Right renal pelvis (tissue), 4 donors: ENCODE results near the gene FUBP1. TPM values are rescaled to one million over a fixed set of nuclear protein-coding genes. Genes with fewer than 3 reads are reported as not detected.
"Not testable (repeated sequence)": the region's sequence is repeated elsewhere in the genome, so short reads cannot be mapped to it uniquely, and the experiment has no call there.

ENCODE experiments used
- DNase-seq, 4 donors: peaks; one replicate each; pipeline ENCODE4 v3.0.0-alpha.2; 2013; ENCODE audit warnings: low read depth in 4 of 4, low spot score in 3 of 4, missing footprints in 1 of 4
- polyA plus RNA-seq, 4 donors: library from polyadenylated mRNA; unstranded; fragments of 120-200 nt; gene quantifications; one replicate each; pipeline ENCODE4 v1.2.1, GENCODE V29; 2013; ENCODE audit not compliant: insufficient read length in 4 of 4

The FUBP1 gene, protein sequence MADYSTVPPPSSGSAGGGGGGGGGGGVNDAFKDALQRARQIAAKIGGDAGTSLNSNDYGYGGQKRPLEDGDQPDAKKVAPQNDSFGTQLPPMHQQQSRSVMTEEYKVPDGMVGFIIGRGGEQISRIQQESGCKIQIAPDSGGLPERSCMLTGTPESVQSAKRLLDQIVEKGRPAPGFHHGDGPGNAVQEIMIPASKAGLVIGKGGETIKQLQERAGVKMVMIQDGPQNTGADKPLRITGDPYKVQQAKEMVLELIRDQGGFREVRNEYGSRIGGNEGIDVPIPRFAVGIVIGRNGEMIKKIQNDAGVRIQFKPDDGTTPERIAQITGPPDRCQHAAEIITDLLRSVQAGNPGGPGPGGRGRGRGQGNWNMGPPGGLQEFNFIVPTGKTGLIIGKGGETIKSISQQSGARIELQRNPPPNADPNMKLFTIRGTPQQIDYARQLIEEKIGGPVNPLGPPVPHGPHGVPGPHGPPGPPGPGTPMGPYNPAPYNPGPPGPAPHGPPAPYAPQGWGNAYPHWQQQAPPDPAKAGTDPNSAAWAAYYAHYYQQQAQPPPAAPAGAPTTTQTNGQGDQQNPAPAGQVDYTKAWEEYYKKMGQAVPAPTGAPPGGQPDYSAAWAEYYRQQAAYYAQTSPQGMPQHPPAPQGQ
- 100 to 1,000 TPM; 273 to 349 (median 347) TPM for polyA plus RNA-seq

DNA sequence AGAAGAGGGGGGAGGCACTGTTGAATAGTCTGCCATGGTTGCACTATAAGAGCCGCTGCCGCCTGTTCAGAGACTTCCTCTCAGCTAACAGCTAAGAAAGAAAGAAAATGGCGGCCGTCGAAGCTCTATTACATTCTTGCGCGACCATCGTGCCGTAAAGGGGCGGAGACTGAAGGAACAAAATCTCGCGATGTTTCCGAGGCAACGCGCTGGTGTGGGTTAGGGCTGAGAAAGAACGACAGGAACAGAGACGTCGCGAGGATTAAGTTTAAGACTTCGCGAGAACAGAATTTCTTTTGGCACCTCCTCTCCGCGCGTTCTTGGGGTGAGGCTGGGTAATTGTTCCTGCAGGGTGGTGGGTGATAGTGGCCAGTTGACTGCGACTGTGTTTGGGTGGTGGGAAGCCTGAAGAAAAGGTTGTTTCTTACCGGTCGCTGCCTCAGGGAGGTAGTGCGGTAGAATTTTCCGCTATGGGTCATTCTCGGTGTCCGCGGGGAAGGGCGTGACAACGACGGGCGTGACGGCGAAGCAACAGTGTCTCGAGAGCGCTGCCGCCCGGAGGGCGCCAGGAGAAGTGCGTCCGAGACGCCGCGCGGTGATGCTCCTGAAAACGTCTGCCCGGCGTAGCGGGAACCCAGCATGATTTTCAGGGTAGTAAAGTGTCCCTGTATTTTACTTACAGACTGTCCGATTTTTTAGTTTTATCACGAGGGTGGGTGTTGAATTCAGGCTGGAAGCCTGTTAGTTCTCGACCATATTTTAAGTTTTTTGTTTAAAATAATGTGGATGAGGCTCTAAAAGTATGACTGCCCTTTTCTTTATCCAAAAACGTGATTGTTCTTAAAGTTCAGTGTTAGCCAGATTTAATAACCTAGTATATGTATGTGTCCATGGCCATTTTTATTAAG lies at the start of gene FUBP1:
Gene FUBP1 (minus strand): TSS at position 104 of the 908 bp plus-strand sequence. CDS start 68 bp downstream, at position 36.
- DNase-seq: peak; percentile 97 to 99 (median 99)

DNA sequence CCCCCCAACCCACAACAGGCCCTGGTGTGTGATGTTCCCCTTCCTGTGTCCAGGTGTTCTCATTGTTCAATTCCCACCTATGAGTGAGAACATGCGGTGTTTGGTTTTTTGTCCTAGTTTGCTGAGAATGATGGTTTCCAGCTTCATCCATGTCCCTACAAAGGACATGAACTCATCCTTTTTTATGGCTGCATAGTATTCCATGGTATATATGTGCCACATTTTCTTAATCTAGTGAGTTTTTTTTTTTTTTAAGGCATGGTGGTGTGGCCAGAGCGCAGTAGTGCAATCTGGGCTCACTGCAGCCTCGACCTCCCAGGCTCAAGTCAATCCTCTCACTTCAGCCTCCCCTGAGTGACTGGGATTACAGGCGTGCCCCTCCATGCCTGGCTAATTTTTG lies 42.3 kb upstream of the FUBP1 start:
- DNase-seq: not testable (repeated sequence)

- no peak for DNase-seq
Measured at GRCh38 chr1:78019024-78019423, 40.2 kb upstream of the FUBP1 start.

GRCh38 chr1:78015148-78015547 lies 36.3 kb upstream of the FUBP1 start:
- no peak for DNase-seq

GRCh38 chr1:78011050-78011449 lies 32.2 kb upstream of the FUBP1 start:
- DNase-seq: no peak

DNA sequence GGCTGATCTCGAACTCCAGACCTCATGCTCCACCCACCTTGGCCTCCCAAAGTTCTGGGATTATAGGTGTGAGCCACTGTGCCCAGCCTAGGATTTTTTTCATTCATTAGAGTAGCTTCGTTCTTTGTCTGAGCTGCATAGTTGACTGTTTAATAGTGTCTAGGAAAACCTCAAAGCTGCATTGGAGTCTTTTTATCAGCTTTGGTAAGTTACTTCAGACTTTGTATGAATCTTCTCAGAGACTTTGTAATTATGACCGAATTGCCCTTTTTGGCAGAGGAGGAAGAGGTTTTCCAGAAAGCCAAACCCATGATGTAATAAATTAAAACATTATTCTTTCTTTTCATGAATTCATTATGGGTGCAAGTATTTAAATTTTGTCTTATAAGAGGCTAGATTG lies 31.0 kb upstream of the FUBP1 start:
- DNase-seq: no peak

DNA sequence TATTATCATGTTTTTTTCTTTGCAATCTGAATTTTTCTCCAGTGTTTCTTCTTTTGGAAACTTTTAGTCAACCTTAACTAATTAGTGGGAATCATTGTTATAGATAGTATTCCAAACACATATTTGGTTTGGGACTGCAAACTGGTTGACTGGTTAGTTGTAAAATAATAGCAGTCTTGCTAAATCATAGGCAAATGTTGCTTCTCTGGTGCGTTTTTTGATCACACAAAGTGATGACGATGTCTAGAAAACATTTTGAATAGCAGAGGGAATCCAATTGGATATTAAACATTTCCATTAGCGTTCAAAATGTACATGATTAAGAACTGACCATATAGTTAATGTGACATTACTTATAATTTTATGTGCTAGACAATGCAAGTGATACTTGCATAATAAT lies 30.4 kb upstream of the FUBP1 start:
- no peak for DNase-seq

DNA sequence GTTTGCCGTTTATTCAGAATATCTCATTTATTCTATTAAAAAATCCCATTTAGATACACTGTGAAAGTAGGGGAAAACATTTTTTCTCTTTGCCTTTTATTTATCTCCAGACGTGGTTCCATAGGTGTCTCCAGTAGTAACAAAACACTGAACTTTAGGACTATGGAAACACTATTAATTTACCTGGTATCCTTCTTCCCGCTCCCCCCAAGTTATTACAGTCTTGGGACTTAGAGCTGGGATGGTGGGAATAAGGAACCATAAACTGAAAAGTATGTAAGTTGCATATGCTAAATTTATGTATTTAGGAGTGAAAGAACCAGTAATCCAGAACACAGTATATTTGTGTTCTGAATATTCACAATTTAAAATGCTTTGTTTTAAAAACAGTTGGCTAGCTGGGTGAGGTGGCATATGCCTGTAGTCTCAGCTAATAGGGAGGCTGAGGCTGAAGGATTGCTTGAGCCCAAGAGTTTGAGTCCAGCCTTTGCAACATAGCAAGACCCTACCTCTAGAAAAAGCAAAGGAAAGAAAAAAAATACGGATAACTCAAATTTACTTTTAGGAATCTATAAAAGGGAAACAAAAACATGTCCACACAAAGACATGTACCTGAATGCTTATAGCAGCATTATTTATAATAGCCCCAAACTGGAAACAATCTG lies 28.9 kb upstream of the FUBP1 start:
- no peak for DNase-seq

- DNase-seq: no peak
Measured at GRCh38 chr1:78006521-78006920, 27.6 kb upstream of the FUBP1 start.

GRCh38 chr1:78005755-78006154 lies 26.9 kb upstream of the FUBP1 start:
- peak; percentile 68 to 86 (median 82) for DNase-seq

- no peak for DNase-seq
Measured at GRCh38 chr1:78005448-78005722, 26.5 kb upstream of the FUBP1 start.

GRCh38 chr1:78004719-78005447 lies 26.0 kb upstream of the FUBP1 start, which contains the start of gene DNAJB4:
DNAJB4 (plus strand) TSS chr1:78004939; CDS start chr1:78005111, 172 bp downstream.
- peak; percentile 83 to 95 (median 91) for DNase-seq

GRCh38 chr1:78003882-78004718 lies 25.2 kb upstream of the FUBP1 start:
- peak in 3 of 4 donors; percentile 39 to 60 (median 44) for DNase-seq

GRCh38 chr1:78003070-78003746 lies 24.3 kb upstream of the FUBP1 start:
- DNase-seq: no peak

DNA sequence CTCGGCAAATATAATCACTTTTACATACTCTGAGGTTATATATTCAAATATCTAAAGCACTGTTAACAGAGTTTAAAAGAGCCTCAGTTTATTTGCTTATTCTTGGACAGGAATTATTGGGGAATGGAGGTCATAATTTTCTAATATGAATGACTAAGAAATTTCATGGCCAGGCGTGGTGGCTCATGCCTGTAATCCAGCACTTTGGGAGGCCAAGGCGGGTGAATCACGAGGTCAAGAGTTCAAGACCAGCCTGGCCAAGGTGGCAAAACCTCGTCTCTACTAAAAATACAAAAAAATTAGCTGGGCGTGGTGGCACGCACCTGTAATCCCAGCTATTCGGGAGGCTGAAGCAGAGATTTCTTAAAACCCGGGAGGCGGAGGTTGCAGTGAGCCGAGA lies 21.7 kb upstream of the FUBP1 start:
- DNase-seq: not testable (repeated sequence)

GRCh38 chr1:77996734-77997133 lies 17.9 kb upstream of the FUBP1 start:
- no peak for DNase-seq

GRCh38 chr1:77994117-77994705 lies 15.3 kb upstream of the FUBP1 start:
- DNase-seq: no peak

DNA sequence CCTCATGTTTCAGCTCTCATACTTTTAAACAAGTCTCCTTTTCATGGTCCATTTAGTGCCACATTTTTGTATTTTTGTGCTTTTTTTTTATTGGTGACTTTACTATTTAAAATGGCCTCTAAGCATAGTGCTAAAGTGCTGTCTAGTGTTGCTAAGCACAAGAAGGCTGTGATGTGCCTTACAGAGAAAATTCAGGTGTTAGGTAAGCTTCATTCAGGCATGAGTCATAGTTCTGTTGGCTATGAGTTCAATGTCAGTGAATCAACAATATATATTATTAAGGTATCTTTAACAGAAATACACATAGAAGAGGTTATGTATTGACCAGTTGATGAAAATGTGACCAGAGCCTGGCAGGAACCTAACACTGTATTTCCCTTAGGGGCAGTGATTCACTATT lies 12.8 kb upstream of the FUBP1 start:
- no peak for DNase-seq
